Measurements from ENCODE around the gene ERICH6B. TPM values are rescaled to one million over a fixed set of nuclear protein-coding genes. Genes with fewer than 3 reads are reported as not detected.

The ERICH6B gene
- total RNA-seq, 2 experiments from 2014 or later: not detected

DNA sequence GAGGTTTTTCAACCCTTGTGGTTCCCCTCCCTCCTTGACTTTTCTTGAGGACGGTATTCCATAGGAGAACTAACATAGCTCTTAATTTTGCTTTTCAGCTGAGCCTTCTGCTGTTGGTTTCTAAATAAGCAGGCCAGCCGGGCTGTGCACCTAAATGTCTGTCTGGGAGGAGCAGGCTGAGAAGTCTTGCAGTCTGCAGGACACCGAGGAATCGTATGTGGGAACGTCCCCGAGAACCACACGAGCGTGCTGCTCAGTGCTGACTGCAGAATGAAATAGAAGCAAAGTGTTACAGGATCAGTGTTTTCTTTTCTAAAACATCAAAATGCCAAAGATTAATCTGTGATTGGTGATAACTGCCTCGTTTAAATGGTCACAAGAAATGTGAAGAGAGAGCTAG is 80.9 kb downstream of the ERICH6B start:
- peaks cover 52% of the 10 kb centered on the region; the same call in 1 of the 2 replicates for H3K36me3 ChIP-seq (ENCODE audit: insufficient read depth, low read length)
- intact Hi-C loops (cut with micrococcal nuclease; ENCODE audit: unreplicated experiment): no loop called here
- no peaks in the 10 kb centered on the region for H3K9me3 ChIP-seq (ENCODE audit: low read length)
- H3K4me3 ChIP-seq (ENCODE audit: low read depth, low read length, poor library complexity, severe bottlenecking): no peak overlapping the region
- no peak overlapping the region for H3K27ac ChIP-seq (ENCODE audit: low read depth, low read length, poor library complexity, severe bottlenecking)
- no peaks in the 10 kb centered on the region for H3K4me1 ChIP-seq (ENCODE audit: insufficient read depth, low read length, poor library complexity, severe bottlenecking)
- DNase-seq (ENCODE audit: low spot score): no peak
- BruUV-seq (replicated peaks): no TSS peak
- H2AFZ ChIP-seq (ENCODE audit: low read length): no peak overlapping the region
- CTCF ChIA-PET (ENCODE audit: unreplicated experiment): no interaction called here
- H4K20me1 ChIP-seq (ENCODE audit: insufficient read depth, low read length): no peaks in the 10 kb centered on the region
- H3K9me2 ChIP-seq (ENCODE audit: insufficient read depth, low read length): no peaks in the 10 kb centered on the region
- H3K79me2 ChIP-seq (ENCODE audit: insufficient read depth, low read depth, low read length): no peaks in the 10 kb centered on the region
- POLR2A ChIA-PET: interaction anchor here (0.7 kb wide), 1 partner anchor 1288 kb away, joined by 3 read pairs; no protein-coding TSS in a partner anchor
- TF ChIP-seq EZH2phosphoT487 (IDR thresholded peaks at IDR 0.05; ENCODE audit: borderline replicate concordance, low read depth, low read length) (no peak), CTCF (conservative IDR thresholded peaks at IDR 0.05; ENCODE audit: low read length) (no peak)
- H3K4me2 ChIP-seq (ENCODE audit: low read length): no peak overlapping the region

DNA sequence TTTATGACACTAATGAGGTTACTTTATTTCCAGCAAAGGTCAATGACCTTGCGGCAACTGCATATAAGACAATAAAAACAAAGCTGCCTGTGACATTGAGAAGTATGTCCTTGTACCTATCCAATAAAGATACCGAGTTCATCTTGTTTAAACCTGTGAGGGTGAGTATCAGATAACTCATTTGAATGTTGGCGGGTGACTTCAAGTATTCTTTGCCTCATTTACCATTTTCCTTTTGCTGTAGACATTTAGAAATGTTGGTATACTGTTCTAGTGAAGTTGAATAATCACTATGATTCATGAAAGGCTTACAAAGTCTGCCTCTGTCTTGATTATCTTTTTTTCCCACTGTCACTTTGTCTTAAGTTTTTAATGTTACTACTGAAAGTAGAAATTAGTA is 85.8 kb downstream of the ERICH6B start:
- Histone ChIP-seq H3K4me3 (ENCODE audit: low read depth, low read length, poor library complexity, severe bottlenecking) (no peak overlapping the region), H3K36me3 (ENCODE audit: insufficient read depth, low read length) (peaks cover 64% of the 10 kb centered on the region; the same call in 1 of the 2 replicates), H3K27ac (ENCODE audit: low read depth, low read length, poor library complexity, severe bottlenecking) (no peak overlapping the region), H3K9me2 (ENCODE audit: insufficient read depth, low read length) (no peaks in the 10 kb centered on the region), H3K4me1 (ENCODE audit: insufficient read depth, low read length, poor library complexity, severe bottlenecking) (no peaks in the 10 kb centered on the region), H4K20me1 (ENCODE audit: insufficient read depth, low read length) (no peaks in the 10 kb centered on the region), H3K9me3 (ENCODE audit: low read length) (no peaks in the 10 kb centered on the region), H3K4me2 (ENCODE audit: low read length) (no peak overlapping the region), H3K79me2 (ENCODE audit: insufficient read depth, low read depth, low read length) (no peaks in the 10 kb centered on the region), H2AFZ (ENCODE audit: low read length) (no peak overlapping the region)
- POLR2A ChIA-PET: interaction anchor here (0.7 kb wide), 1 partner anchor 1001 kb away, joined by 5 read pairs; no protein-coding TSS in a partner anchor
- BruUV-seq (replicated peaks): no TSS peak
- intact Hi-C loops (cut with micrococcal nuclease; ENCODE audit: unreplicated experiment): no loop called here
- TF ChIP-seq CTCF (conservative IDR thresholded peaks at IDR 0.05; ENCODE audit: low read length): no peak
- TF ChIP-seq EZH2phosphoT487 (IDR thresholded peaks at IDR 0.05; ENCODE audit: borderline replicate concordance, low read depth, low read length): no peak
- CTCF ChIA-PET (ENCODE audit: unreplicated experiment): no interaction called here
- no peak for DNase-seq (ENCODE audit: low spot score)

GRCh38 chr13:45527699-45528462 is 87.7 kb downstream of the ERICH6B start:
- no peak for DNase-seq (ENCODE audit: low spot score)
- BruUV-seq (replicated peaks): no TSS peak
- Histone ChIP-seq H3K4me3 (ENCODE audit: low read depth, low read length, poor library complexity, severe bottlenecking) (no peak overlapping the region), H3K9me2 (ENCODE audit: insufficient read depth, low read length) (no peaks in the 10 kb centered on the region), H3K4me2 (ENCODE audit: low read length) (no peak overlapping the region), H3K79me2 (ENCODE audit: insufficient read depth, low read depth, low read length) (no peaks in the 10 kb centered on the region), H3K27ac (ENCODE audit: low read depth, low read length, poor library complexity, severe bottlenecking) (no peak overlapping the region), H3K4me1 (ENCODE audit: insufficient read depth, low read length, poor library complexity, severe bottlenecking) (no peaks in the 10 kb centered on the region), H2AFZ (ENCODE audit: low read length) (no peak overlapping the region), H3K9me3 (ENCODE audit: low read length) (no peaks in the 10 kb centered on the region), H3K36me3 (ENCODE audit: insufficient read depth, low read length) (peaks cover 59% of the 10 kb centered on the region; the same call in 1 of the 2 replicates), H4K20me1 (ENCODE audit: insufficient read depth, low read length) (no peaks in the 10 kb centered on the region)
- POLR2A ChIA-PET: no interaction called here
- intact Hi-C loops (cut with micrococcal nuclease; ENCODE audit: unreplicated experiment): no loop called here
- TF ChIP-seq EZH2phosphoT487 (IDR thresholded peaks at IDR 0.05; ENCODE audit: borderline replicate concordance, low read depth, low read length) (no peak), CTCF (conservative IDR thresholded peaks at IDR 0.05; ENCODE audit: low read length) (no peak)
- CTCF ChIA-PET (ENCODE audit: unreplicated experiment): interaction anchor here (0.5 kb wide), 1 partner anchor 668 kb away, joined by 3 read pairs; no protein-coding TSS in a partner anchor
